Stimulated activated CD8-positive, alpha-beta memory T cell treated with anti-CD3 and anti-CD28 coated beads, Interleukin-7, amount 100 ng/mL, for 48 hours (primary cell): ENCODE results near the gene CELF6.
"Not testable (repeated sequence)": the region's sequence is repeated elsewhere in the genome, so short reads cannot be mapped to it uniquely, and the experiment has no call there.

Source experiments
- DNase-seq, 2 donors: peaks; one replicate each; pipeline ENCODE4 v3.0.0-alpha.2; 2020; ENCODE audit warnings: low read depth in 1 of 2; ENCODE audit errors: extremely low read depth in 1 of 2

CELF6 gene

GRCh38 chr15:72318408-72318942 is 1.5 kb downstream of the CELF6 start:
- no peak for DNase-seq

DNA sequence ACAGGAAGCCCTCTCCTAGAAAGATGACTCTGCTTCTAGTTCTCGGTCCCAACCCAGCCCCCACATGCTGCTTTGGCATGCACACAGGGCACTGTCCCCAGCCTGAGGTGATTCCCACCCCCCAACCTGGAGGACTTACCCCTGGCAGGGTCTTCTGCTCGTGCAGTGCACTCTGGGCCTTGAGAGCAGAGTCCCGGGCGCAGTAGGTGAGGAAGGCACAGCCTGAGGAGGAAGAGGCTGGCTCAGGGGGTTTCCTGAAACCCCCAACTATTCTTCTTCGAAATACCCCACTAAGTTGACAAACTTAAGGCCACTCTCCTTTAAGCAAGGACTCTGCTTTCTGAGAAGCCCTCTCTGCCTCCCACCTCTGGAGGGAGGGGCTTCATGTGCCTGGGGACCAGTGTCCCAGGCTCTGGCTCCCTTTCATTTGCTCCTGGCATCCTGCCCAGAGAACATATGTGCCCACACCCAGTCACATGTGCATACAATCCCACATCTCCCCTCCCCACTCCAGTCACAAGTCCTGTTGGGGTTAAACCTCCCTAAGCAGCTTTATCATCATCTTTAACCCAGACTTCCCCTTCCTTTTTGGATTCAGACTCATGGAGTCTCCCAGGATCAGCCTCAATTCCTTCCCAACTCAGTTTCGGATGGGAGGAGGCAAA is 4.1 kb downstream of the CELF6 start:
- no peak for DNase-seq

- DNase-seq, result no peak
These were observed 6.1 kb downstream of the CELF6 start for GRCh38 chr15:72313881-72314280.

DNA sequence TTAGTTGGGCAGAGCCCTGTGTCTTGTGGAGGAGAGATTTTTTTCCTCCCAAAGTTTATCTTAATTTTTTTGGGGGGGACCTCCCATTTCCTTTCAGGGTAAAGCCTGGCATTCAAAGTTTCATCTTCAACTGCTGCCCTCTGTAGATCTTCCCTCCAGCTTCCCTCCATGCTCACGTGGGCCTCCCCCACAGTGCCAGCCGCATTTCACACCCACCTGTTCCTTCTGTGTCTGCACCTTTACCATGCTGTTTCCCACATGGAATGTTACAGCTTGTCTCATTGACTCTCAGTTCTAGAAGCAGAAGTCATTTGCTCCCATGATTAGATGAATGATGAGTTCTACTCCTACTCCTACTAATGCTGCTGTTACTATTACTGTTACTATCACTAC is 6.5 kb downstream of the CELF6 start:
- no peak for DNase-seq

DNA sequence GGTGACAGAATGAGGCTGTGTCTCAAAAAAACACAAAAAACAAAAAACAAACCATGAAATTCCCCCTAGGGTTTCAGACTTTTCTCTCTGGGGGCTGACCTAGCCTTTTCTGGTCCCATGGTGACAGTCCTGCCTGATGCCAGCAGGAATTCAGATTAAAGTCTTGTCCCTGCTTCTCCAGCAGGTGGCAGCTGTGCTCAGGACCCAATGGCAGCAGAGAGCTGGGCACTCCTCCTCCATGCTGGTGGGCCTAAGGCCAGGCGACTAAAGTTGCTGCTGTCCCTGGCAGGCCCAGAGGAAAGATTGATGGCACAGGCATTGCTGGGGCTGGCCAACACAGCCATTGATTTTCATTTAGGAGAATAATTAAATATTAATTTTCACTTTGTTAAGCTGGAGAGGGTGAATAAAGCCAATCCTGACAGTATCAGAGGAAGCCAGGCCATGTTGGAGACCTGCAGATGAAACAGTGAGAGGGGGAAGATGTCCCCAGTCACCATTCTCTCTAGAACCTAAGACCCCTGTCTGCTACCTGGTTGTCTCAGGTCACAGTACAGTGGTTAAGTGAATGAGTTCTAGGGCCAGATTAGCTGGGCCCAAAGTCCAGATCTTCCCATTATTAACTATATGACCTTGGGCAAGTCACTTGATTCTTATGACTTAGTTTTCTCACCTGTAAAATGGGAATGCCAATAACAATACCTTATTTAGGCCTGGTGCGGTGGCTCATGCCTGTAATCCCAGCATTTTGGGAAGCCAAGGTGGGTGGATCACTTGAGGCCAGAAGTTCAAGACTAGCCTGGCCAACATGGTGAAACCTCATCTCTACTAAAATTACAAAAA is 7.1 kb downstream of the CELF6 start:
- DNase-seq, result peak in 1 of 2 donors; percentile 14

- DNase-seq, result no peak
These were observed 12.9 kb downstream of the CELF6 start for GRCh38 chr15:72307026-72307425.

GRCh38 chr15:72306211-72306785 is 13.7 kb downstream of the CELF6 start:
- DNase-seq, result peak in 1 of 2 donors; percentile 21

DNA sequence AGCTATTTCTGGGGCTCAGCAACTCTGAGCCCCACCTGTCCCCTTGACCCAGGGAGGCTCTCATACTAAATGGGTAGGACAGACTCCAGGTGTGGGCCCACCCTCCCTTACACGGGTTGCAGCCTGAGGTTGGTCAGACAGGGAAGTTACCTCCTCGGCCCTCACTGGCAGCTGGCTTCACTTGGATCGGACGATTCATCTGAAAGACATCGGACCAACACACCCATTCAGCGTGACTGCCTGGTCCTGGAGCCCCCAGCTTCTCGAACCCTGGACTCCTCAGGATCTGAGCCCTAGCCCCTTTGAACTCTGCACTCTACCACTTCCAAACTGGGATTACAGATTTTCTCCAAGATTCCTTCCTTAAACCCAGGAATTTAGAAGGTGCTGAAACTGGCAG is 15.4 kb downstream of the CELF6 start:
- DNase-seq, result no peak

GRCh38 chr15:72302955-72303354 is 17.0 kb downstream of the CELF6 start:
- DNase-seq, result no peak

DNA sequence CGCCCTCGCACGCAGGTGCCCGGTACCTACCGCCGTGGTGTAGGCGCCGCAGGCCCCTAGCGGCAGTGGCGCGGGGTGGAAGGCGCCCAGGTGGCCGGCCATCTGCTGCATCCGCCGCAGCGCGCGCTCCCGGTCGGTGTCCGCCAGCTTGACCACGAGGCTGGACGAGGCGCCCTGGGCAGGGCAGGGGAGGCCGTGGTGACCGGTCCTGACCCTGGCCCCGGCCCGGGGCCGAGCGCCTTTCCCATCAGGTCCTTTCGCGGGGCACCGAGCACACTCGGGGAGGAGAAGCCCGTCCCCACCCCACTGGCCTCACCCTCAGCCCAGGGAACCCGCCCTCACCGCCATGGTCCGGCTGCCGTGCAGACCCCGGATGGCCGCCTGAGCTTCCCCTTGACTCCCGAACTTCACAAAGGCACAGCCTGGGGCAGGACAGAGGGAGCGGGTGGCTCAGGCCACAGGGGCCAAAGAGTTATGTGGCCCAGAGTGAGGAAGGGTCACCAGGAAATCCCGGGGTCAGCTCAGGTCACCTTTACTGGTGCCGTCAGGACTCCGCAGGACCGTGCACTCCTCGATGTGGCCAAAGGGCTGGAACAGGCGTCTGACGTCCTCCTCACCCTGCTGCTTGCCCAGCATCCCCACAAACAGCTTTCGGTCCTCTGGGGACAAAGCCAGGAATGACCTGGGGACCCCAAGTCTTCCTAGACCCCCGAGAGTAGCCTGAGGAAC is 30.2 kb downstream of the CELF6 start:
- no peak for DNase-seq

GRCh38 chr15:72288796-72289596 is 31.0 kb downstream of the CELF6 start:
- DNase-seq, result no peak

DNA sequence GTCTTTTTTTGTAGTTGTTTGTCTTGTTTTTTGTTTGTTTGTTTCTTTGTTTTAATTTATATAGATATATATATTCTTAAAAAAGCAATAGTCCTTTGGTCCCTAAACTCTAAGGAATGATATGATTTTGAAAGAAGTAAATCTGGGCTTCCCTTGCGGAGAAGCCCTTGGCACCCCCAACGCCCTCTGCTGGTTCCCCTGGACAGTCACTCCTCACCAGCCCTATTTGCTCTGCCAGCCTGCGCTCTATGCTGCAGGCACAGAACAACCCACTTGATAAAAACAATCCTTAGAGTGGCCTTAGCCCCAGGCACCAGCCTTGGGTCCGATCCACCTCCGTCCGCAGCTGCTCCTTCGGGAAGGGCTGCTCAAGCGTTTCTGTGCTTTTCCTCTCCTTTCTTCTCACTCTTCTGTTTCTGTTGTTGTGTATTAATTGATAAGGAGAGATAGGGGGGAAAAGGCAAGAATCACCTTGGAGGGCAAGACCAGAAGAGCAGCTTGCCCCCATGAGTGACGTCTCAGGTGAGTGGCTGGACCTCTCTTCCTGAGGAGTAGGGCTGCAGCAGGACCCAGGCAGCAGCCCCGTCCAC is 33.9 kb downstream of the CELF6 start:
- no peak for DNase-seq

GRCh38 chr15:72285402-72285801 is 34.6 kb downstream of the CELF6 start:
- DNase-seq, result no peak

- no peak for DNase-seq
These were observed 35.2 kb downstream of the CELF6 start for GRCh38 chr15:72284781-72285180.

- DNase-seq, result no peak
These were observed 38.2 kb downstream of the CELF6 start for GRCh38 chr15:72281713-72282112.

DNA sequence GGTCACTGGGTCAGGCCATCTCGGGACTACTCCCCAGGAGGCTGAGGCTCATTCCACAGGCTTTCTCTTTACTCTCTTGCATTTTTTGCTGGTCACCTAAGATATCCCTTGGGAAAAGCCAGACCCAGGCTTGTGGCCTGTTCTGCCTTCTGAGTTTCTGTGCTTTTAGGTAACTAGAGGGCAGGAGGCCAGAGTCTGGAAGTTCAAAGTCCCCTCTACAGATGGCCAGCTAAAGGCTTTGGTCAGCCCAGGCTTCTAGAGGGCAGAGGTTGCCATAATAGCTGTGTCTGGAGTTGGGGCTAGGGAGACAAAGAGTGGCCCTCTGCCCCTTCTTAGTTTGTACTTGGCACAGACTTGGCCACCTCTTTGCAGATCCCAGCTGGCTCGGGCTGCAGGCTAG is 39.2 kb downstream of the CELF6 start:
- DNase-seq, result no peak

- no peak for DNase-seq
These were observed 41.2 kb downstream of the CELF6 start for GRCh38 chr15:72278737-72279136.

DNA sequence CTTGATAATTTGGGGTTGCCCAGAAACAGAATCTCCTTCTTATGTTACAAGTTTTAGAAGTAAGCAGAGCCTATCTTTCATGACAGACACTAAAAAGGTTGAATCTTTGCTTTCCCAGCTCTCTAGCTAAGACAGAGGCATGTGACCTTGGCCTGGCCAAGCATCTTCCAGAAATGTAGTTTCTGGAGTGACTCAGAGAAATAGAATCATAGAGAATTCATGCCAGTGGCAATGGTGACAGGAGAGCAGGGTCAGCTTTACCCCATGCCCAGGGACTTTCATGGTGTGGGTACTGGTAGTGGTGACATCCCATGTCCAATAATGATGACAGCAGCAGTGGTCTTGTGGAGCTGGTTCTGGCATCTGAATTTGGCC is 43.6 kb downstream of the CELF6 start:
- DNase-seq, result no peak

- DNase-seq, result not testable (repeated sequence)
These were observed 44.2 kb downstream of the CELF6 start for GRCh38 chr15:72275635-72276325.
